HTERT RPE-1 (cell line): ENCODE results near the gene TMEM9.

Source experiments
- in situ Hi-C: fragments of 300-500 bp; cut with MboI; formaldehyde crosslinking; loops from 4 replicates; pipeline ENCODE4 v1.14.3; 2020; ENCODE audit warnings: low sequenced_read_pairs

TMEM9 gene

GRCh38 chr1:201110616-201111015 is 43.7 kb downstream of the TMEM9 start:
- in situ Hi-C loops = no loop called here

GRCh38 chr1:201110138-201110537 is 44.1 kb downstream of the TMEM9 start:
- in situ Hi-C loops = no loop called here

- in situ Hi-C loops = no loop called here
Measured at GRCh38 chr1:201109651-201110050, 44.6 kb downstream of the TMEM9 start.

GRCh38 chr1:201108614-201109013 is 45.7 kb downstream of the TMEM9 start:
- in situ Hi-C loops = no loop called here

GRCh38 chr1:201105688-201106087 is 48.6 kb downstream of the TMEM9 start:
- in situ Hi-C loops = no loop called here

GRCh38 chr1:201104141-201104540 is 50.1 kb downstream of the TMEM9 start:
- in situ Hi-C loops = no loop called here

GRCh38 chr1:201103666-201104065 is 50.6 kb downstream of the TMEM9 start:
- in situ Hi-C loops = no loop called here

GRCh38 chr1:201100169-201100930 is 53.9 kb downstream of the TMEM9 start:
- in situ Hi-C loops = no loop called here

GRCh38 chr1:201098992-201099677 is 55.1 kb downstream of the TMEM9 start:
- in situ Hi-C loops = no loop called here

- in situ Hi-C loops = no loop called here
Measured at GRCh38 chr1:201096977-201097856, 57.1 kb downstream of the TMEM9 start.

GRCh38 chr1:201096041-201096461 is 58.2 kb downstream of the TMEM9 start:
- in situ Hi-C loops = no loop called here

GRCh38 chr1:201095581-201095980 is 58.7 kb downstream of the TMEM9 start:
- in situ Hi-C loops = no loop called here

- in situ Hi-C loops = no loop called here
Measured at GRCh38 chr1:201094832-201095231, 59.4 kb downstream of the TMEM9 start.

GRCh38 chr1:201093962-201094361 is 60.3 kb downstream of the TMEM9 start:
- in situ Hi-C loops = no loop called here

- in situ Hi-C loops = no loop called here
Measured at GRCh38 chr1:201093561-201093960, 60.7 kb downstream of the TMEM9 start.

- in situ Hi-C loops = no loop called here
Measured at GRCh38 chr1:201092738-201093137, 61.5 kb downstream of the TMEM9 start.

GRCh38 chr1:201091256-201091655 is 63.0 kb downstream of the TMEM9 start:
- in situ Hi-C loops = no loop called here

GRCh38 chr1:201090541-201090940 is 63.7 kb downstream of the TMEM9 start:
- in situ Hi-C loops = no loop called here

GRCh38 chr1:201089596-201089995 is 64.7 kb downstream of the TMEM9 start:
- in situ Hi-C loops = no loop called here

- in situ Hi-C loops = no loop called here
Measured at GRCh38 chr1:201088901-201089525, 65.3 kb downstream of the TMEM9 start.

GRCh38 chr1:201088395-201088794 is 65.9 kb downstream of the TMEM9 start:
- in situ Hi-C loops = no loop called here
